B cell (primary cell): ENCODE results near the gene P2RY1.

Experiments
- CTCF ChIP-seq: fragments of 200-600 bp; IDR thresholded peaks from one replicate; pipeline ENCODE4 v1.8.0; 2022; ENCODE audit warnings: antibody characterized with exemption, mild to moderate bottlenecking
- EZH2 ChIP-seq: IDR thresholded peaks from 2 replicates; pipeline ENCODE4 v1.6.1; 2012; ENCODE audit warnings: borderline replicate concordance, low read depth, mild to moderate bottlenecking, moderate library complexity, low read length; ENCODE audit not compliant: insufficient read depth, poor library complexity, severe bottlenecking

GRCh38 chr3:152825566-152825965 is 9.4 kb upstream of the P2RY1 start:
- TF ChIP-seq CTCF (no peak), EZH2 (no peak)
